Right lobe of liver (tissue), 4 donors: ENCODE results near the gene PCDHA8.

Experiments used
- POLR2A ChIP-seq: fragments of 450-650 bp; IDR thresholded peaks from one replicate; pipeline ENCODE4 v1.6.1; 2017; ENCODE audit warnings: antibody characterized with exemption, mild to moderate bottlenecking
- TF ChIP-seq, protein P1 (sequence below), 4 donors: fragments of 200-600 bp in 3 of 4; fragments of 450-650 bp in 1 of 4; IDR thresholded peaks; one replicate each; pipeline versions ENCODE4 v1.5.1 to v1.8.0; 2016 to 2022; ENCODE audit warnings: antibody characterized with exemption in 4 of 4, mild to moderate bottlenecking in 2 of 4
- donor health status: DM: no; HTN: no; CAD: no.
- donor health status: DM: no; HTN: no; CAD: no.
- donor health status: DM: no; HTN: yes; CAD: no.

DNA sequence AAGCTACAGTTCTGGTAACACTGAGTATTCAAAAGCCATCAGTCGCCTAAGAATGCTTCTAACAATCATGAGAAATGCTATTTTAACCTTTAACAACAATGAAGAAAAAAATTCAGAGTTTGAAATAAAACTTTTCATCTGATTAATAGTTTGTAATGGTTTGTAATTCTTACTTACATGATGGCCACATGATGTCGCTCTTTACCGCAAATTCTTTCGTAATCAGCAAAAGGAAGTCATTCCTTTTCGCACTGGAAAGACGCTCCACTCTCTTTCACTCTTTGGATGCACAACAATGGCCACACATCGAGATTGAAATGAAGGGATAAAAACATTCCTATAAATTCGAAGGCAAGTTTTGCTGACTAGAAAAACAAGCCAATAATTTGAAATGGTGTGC is 7.0 kb upstream of the PCDHA8 start, which contains the start of gene PCDHA7:
- TF ChIP-seq, protein P1, sequence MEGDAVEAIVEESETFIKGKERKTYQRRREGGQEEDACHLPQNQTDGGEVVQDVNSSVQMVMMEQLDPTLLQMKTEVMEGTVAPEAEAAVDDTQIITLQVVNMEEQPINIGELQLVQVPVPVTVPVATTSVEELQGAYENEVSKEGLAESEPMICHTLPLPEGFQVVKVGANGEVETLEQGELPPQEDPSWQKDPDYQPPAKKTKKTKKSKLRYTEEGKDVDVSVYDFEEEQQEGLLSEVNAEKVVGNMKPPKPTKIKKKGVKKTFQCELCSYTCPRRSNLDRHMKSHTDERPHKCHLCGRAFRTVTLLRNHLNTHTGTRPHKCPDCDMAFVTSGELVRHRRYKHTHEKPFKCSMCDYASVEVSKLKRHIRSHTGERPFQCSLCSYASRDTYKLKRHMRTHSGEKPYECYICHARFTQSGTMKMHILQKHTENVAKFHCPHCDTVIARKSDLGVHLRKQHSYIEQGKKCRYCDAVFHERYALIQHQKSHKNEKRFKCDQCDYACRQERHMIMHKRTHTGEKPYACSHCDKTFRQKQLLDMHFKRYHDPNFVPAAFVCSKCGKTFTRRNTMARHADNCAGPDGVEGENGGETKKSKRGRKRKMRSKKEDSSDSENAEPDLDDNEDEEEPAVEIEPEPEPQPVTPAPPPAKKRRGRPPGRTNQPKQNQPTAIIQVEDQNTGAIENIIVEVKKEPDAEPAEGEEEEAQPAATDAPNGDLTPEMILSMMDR (IDR thresholded peaks at IDR 0.05) = peak in 1 of 4 donors; percentile 20
- no peak for TF ChIP-seq POLR2A
